ENCODE measurements around the gene NR4A3. TPM values are rescaled to one million over a fixed set of nuclear protein-coding genes. Genes with fewer than 3 reads are reported as not detected.

The NR4A3 gene
- total RNA-seq, 1 donor from 2014 or later: 3.2 TPM

DNA sequence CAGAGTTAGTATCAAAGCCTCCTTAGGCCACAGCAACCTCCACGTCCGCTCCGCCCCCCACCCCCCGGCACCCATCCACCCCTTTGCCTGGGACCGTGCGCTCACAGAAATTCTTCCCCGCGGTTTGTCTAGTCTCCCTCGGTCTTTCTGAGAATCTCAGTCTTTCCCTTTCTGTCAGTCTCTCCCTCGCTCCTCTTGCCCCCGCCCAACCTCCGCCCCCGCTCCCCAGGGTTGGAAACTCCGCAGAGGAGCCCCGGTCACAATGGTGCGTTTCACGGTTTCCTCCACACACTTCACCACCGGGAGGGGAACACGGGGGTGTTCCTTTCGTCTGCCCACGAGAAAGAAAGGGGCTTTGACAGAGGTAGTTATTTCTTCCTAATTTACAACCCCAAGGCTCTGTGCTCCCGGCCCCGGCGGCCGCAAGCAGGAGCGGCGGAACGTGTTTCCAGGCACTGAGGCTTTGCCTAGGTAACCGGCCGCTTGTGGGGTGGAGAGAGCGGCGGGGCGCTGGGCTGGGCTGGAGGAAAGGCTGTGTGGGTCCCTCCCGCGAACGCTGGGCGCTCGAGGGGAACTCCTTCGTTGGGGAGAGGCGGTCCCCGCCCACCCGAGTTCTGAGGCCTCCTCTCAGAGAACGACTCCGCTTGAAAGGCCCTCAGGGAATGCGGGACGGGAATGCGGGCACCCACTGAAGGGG is 2.1 kb downstream of the NR4A3 start:
- H3K27me3 Mint-ChIP-seq (ENCODE audit: unreplicated experiment): peaks cover 25% of the 10 kb centered on the region
- H3K4me1 Mint-ChIP-seq (ENCODE audit: unreplicated experiment): peaks cover 45% of the 10 kb centered on the region
- peak overlapping the region; percentile 95 for H3K4me3 Mint-ChIP-seq (ENCODE audit: unreplicated experiment)
- DNase-seq (ENCODE audit: extremely low spot score, unreplicated experiment): no peak
- no peaks in the 10 kb centered on the region for H3K36me3 Mint-ChIP-seq (ENCODE audit: unreplicated experiment)
- H3K27ac Mint-ChIP-seq (ENCODE audit: unreplicated experiment): peak overlapping the region; percentile 95
- TF ChIP-seq, protein P1, sequence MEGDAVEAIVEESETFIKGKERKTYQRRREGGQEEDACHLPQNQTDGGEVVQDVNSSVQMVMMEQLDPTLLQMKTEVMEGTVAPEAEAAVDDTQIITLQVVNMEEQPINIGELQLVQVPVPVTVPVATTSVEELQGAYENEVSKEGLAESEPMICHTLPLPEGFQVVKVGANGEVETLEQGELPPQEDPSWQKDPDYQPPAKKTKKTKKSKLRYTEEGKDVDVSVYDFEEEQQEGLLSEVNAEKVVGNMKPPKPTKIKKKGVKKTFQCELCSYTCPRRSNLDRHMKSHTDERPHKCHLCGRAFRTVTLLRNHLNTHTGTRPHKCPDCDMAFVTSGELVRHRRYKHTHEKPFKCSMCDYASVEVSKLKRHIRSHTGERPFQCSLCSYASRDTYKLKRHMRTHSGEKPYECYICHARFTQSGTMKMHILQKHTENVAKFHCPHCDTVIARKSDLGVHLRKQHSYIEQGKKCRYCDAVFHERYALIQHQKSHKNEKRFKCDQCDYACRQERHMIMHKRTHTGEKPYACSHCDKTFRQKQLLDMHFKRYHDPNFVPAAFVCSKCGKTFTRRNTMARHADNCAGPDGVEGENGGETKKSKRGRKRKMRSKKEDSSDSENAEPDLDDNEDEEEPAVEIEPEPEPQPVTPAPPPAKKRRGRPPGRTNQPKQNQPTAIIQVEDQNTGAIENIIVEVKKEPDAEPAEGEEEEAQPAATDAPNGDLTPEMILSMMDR (IDR thresholded peaks at IDR 0.05): no peak
- no peaks in the 10 kb centered on the region for H3K9me3 Mint-ChIP-seq (ENCODE audit: unreplicated experiment)

DNA sequence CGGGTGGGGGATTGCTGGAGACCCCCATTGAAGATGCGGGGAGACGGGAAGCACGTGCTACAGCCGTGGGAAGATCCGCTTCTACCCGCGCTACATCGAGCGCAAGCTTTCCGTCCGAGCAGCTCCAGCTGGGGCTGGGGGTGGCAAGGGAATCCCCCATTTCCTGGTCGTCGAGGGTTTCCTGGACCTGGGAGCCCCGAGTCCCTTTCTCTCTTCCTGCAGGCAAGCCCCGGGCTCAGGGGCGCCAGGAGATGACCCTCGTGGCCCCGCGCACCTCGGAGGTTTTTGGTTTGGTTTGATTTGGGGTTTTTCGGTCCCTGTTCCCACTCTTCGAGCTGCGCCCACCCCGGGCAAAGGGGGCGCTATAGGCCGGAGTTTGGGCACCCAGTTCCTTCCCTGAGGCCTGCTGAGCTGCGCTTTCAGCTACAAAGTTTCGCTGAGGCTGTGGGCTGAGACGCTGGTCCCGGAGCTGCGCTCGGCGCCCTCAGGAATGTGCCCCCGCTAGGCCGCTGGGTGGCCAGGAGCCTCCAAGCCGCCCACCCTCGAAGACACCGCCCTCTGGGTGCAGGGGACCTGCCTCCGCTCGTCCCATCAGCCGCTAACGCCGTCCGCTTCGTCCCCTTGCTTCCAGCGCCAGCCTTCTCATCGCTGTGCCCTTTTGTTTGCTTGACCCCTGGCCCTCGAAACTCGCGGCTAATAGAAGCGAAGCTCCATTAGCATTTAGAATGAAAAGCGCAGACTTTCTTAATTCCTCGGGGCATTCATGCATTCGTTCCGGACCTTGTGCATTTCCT is 2.9 kb downstream of the NR4A3 start:
- TF ChIP-seq, protein P1 (IDR thresholded peaks at IDR 0.05): peak; percentile 70
- Mint-ChIP-seq H3K36me3 (ENCODE audit: unreplicated experiment) (peaks cover 3% of the 10 kb centered on the region), H3K9me3 (ENCODE audit: unreplicated experiment) (no peaks in the 10 kb centered on the region), H3K4me1 (ENCODE audit: unreplicated experiment) (peaks cover 44% of the 10 kb centered on the region), H3K27ac (ENCODE audit: unreplicated experiment) (no peak overlapping the region), H3K4me3 (ENCODE audit: unreplicated experiment) (peak overlapping the region; percentile 95), H3K27me3 (ENCODE audit: unreplicated experiment) (peaks cover 32% of the 10 kb centered on the region)
- DNase-seq (ENCODE audit: extremely low spot score, unreplicated experiment): peak; percentile 86

DNA sequence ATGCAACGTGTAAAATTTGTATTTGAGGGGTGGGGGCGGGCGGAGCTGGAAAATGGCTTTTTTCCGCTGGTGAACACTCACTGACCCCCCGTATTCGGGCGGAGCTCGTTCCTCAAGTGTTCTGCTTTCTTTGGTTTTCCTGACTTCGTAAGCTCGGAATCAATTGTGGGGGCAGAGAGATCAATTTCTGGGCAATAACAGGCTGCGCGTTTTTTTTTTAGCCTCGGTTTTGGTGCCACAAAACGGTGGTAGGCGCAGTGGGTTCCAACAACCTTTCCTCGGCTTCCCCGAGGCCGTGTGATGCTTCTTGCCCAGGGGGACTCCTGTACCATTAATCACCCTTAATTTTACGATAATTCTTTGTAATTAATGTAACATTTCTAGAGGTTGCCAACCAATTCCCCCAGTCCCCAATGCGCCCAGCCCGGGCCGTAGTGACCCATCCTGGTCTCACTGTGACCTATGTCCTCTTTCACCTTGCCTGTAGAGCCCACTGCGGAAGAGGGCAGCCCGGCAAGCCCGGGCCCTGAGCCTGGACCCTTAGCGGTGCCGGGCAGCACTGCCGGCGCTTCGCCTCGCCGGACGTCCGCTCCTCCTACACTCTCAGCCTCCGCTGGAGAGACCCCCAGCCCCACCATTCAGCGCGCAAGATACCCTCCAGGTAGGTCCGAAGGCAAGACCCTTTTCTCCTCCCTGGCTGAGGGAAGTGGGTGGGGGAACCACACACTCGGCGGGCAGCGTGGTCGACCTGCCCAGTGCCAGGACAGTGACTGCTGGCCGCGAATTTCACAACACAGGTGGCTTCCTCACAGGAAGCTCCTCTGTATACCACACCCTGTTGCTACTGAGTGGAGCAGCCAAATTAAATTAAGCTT is 3.7 kb downstream of the NR4A3 start:
- TF ChIP-seq, protein P1 (IDR thresholded peaks at IDR 0.05): no peak
- Mint-ChIP-seq H3K9me3 (ENCODE audit: unreplicated experiment) (no peaks in the 10 kb centered on the region), H3K4me1 (ENCODE audit: unreplicated experiment) (peaks cover 40% of the 10 kb centered on the region), H3K36me3 (ENCODE audit: unreplicated experiment) (peaks cover 4% of the 10 kb centered on the region), H3K4me3 (ENCODE audit: unreplicated experiment) (peak overlapping the region; percentile 95), H3K27me3 (ENCODE audit: unreplicated experiment) (peaks cover 36% of the 10 kb centered on the region), H3K27ac (ENCODE audit: unreplicated experiment) (no peak overlapping the region)
- DNase-seq (ENCODE audit: extremely low spot score, unreplicated experiment): no peak

DNA sequence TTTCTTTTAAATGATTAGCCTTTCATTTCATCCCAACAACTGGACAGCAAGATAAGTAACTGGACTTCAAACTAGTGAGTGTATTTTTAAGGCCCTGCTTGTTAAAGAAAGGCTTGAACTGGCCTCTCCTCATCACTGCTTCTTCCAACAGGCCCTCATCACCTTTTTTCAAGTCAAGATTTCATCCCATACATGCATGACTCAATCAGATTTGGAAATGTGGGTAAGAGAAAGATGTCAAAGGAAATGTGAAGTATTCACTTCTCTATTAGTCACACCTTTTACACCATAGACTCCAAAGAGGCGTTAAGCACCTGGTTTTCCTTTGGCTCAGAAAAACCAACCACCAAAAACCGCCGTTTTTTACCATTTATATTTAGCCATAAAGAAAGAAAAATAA is 4.9 kb downstream of the NR4A3 start:
- no peak for DNase-seq (ENCODE audit: extremely low spot score, unreplicated experiment)
- peaks cover 36% of the 10 kb centered on the region for H3K27me3 Mint-ChIP-seq (ENCODE audit: unreplicated experiment)
- H3K9me3 Mint-ChIP-seq (ENCODE audit: unreplicated experiment): no peaks in the 10 kb centered on the region
- peaks cover 36% of the 10 kb centered on the region for H3K4me1 Mint-ChIP-seq (ENCODE audit: unreplicated experiment)
- peaks cover 4% of the 10 kb centered on the region for H3K36me3 Mint-ChIP-seq (ENCODE audit: unreplicated experiment)
- H3K27ac Mint-ChIP-seq (ENCODE audit: unreplicated experiment): no peak overlapping the region
- no peak overlapping the region for H3K4me3 Mint-ChIP-seq (ENCODE audit: unreplicated experiment)
- TF ChIP-seq, protein P1 (IDR thresholded peaks at IDR 0.05): no peak

All from osteocyte (in vitro differentiated cells).